A673 (cell line): ENCODE data around the gene EAF1. TPM values are rescaled to one million over a fixed set of nuclear protein-coding genes. Genes with fewer than 3 reads are reported as not detected.

ENCODE experiments used
- BruUV-seq: library from RNA; stranded (reverse); fragments of 400-500 nt; replicated peaks from 2 replicates; lab custom pipeline; 2021; lab: Mats Ljungman, UMichigan
- CTCF ChIA-PET: fragments of 300-600 bp; sonication (Branson Sonifier 250); formaldehyde crosslinking; loops from one replicate; lab custom pipeline; 2022; ENCODE audit warnings: antibody characterized with exemption; lab: Charles Lee
- POLR2A ChIA-PET: fragments of 300-600 bp; sonication (Branson Sonifier 250); formaldehyde crosslinking; loops from one replicate; lab custom pipeline; 2022; ENCODE audit warnings: antibody characterized with exemption; ENCODE audit not compliant: low non-redundant PET; lab: Charles Lee
- DNase-seq: peaks from one replicate; pipeline ENCODE4 v3.0.0-alpha.2; 2015; ENCODE audit warnings: low spot score
- H3K27ac ChIP-seq: fragments of 200-600 bp; sonication (generic); 2 replicates; pipeline ENCODE4 v1.5.1; 2016; ENCODE audit warnings: mixed run types, low read depth, mild to moderate bottlenecking, mixed read lengths, antibody characterized with exemption, low read length; ENCODE audit not compliant: poor library complexity, severe bottlenecking
- H3K27me3 ChIP-seq: fragments of 200-600 bp; sonication (generic); replicated peaks from 2 replicates; pipeline ENCODE4 v1.6.1; 2017; ENCODE audit warnings: mixed run types, low read depth, mild to moderate bottlenecking, mixed read lengths, antibody characterized with exemption, low read length; ENCODE audit not compliant: insufficient read depth, poor library complexity
- H3K36me3 ChIP-seq: fragments of 200-600 bp; sonication (generic); 2 replicates; pipeline ENCODE4 v1.6.1; 2016; ENCODE audit warnings: mixed run types, mild to moderate bottlenecking, mixed read lengths, antibody characterized with exemption, low read length; ENCODE audit not compliant: insufficient read depth, poor library complexity, severe bottlenecking
- H3K4me1 ChIP-seq: fragments of 200-600 bp; sonication (generic); 2 replicates; pipeline ENCODE4 v1.6.1; 2017; ENCODE audit warnings: mixed run types, mild to moderate bottlenecking, mixed read lengths, antibody characterized with exemption, low read length; ENCODE audit not compliant: insufficient read depth, poor library complexity, severe bottlenecking
- H3K4me3 ChIP-seq: fragments of 200-600 bp; sonication (generic); 2 replicates; pipeline ENCODE4 v1.5.1; 2016; ENCODE audit warnings: low read depth, mixed run types, mild to moderate bottlenecking, mixed read lengths, low read length; ENCODE audit not compliant: poor library complexity, severe bottlenecking
- H3K9me3 ChIP-seq: fragments of 200-600 bp; sonication (generic); 2 replicates; pipeline ENCODE4 v1.6.1; 2016; ENCODE audit warnings: mixed run types, low read depth, mild to moderate bottlenecking, mixed read lengths, antibody characterized with exemption, low read length; ENCODE audit not compliant: poor library complexity, severe bottlenecking
- CTCF ChIP-seq: fragments of 300-800, 200-600 bp; sonication (generic); conservative IDR thresholded peaks from 2 replicates; pipeline ENCODE4 v1.5.1; 2017; ENCODE audit warnings: low read depth, mild to moderate bottlenecking, antibody characterized with exemption, low read length, moderate library complexity, mixed read lengths
- EZH2 ChIP-seq: fragments of 200-600 bp; sonication (generic); IDR thresholded peaks from 2 replicates; pipeline ENCODE4 v1.6.1; 2017; ENCODE audit warnings: borderline replicate concordance, low read depth, mild to moderate bottlenecking, mixed read lengths, antibody characterized with exemption, low read length; ENCODE audit not compliant: poor library complexity, severe bottlenecking
- intact Hi-C: fragments of 100-400 bp; cut with micrococcal nuclease; formaldehyde crosslinking; loops from one replicate; pipeline ENCODE4 v1.10.0; 2022; ENCODE audit not compliant: unreplicated experiment
- total RNA-seq: library from RNA; stranded (reverse); gene quantifications from 2 replicates; pipeline ENCODE4 v1.2.3, GENCODE V29; 2021

EAF1 gene
- total RNA-seq, 1 experiment from 2014 or later, result 28.7 TPM

DNA sequence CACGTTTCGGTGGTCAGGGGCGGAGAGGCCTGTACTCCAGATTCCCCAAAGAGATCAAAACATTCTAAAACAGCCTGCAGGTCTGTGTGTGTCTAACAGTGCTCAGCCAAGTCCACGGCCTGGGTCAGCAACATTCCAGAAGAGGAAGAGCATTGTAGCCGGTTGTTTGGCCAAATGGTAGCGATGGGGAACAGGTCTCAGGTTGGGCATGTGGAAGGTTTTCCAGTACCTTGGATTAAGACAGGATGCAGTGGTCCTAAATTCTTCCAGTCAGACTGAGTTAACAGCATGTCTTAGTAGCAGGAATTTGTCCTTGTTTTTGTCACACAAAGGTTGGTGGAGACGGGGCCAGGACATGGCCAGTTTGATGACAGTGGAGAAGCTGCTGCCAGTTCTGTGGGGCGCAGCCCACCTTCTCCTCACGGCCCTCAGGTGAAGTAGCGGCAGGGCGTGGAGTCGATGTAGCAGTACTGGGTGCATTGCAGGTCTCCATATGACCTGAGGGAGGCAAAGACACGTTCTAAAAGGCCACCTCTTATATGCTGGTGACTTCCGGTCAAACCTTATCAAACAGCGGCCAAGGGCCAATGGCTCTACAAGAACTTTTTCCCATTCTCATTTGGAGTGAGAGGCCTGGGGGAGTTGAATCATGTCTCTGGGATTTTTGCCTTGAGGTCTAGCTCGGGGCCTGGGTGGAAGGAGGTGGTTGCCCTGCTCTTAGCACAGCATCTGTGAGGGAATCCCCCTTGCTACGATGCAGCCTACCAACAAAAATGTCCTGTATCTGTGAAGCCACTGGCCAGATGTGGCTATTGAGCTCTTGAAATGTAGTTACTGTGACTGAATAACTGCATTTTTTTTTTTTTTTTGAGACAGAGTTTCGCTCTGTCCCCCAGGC is 24.1 kb downstream of the EAF1 start:
- no peaks in the 10 kb centered on the region for H3K27me3 ChIP-seq
- H3K4me3 ChIP-seq, result no peak overlapping the region

GRCh38 chr3:15452156-15452555 is 24.8 kb downstream of the EAF1 start:
- no peaks in the 10 kb centered on the region for H3K27me3 ChIP-seq
- no peak overlapping the region for H3K27ac ChIP-seq
- H3K4me3 ChIP-seq, result no peak overlapping the region
- ChIA-PET POLR2A (no interaction called here), CTCF (no interaction called here)
- no TSS peak for BruUV-seq
- no peaks in the 10 kb centered on the region for H3K4me1 ChIP-seq
- TF ChIP-seq EZH2 (no peak), CTCF (no peak)
- H3K9me3 ChIP-seq, result no peaks in the 10 kb centered on the region
- intact Hi-C loops, result no loop called here
- no peaks in the 10 kb centered on the region for H3K36me3 ChIP-seq
- no peak for DNase-seq

More for the DNA sequence above, 24.1 kb downstream of the EAF1 start:
- Histone ChIP-seq H3K36me3 (no peaks in the 10 kb centered on the region), H3K9me3 (no peaks in the 10 kb centered on the region), H3K27ac (no peak overlapping the region), H3K4me1 (no peaks in the 10 kb centered on the region)
- no peak for TF ChIP-seq CTCF
- no peak for TF ChIP-seq EZH2
- DNase-seq, result no peak
- BruUV-seq, result no TSS peak
- ChIA-PET POLR2A (no interaction called here), CTCF (no interaction called here)
- intact Hi-C loops, result no loop called here

- POLR2A ChIA-PET, result no interaction called here
- H3K4me3 ChIP-seq, result no peak overlapping the region
- CTCF ChIA-PET, result no interaction called here
- H3K27me3 ChIP-seq, result no peaks in the 10 kb centered on the region
- TF ChIP-seq EZH2 (no peak), CTCF (no peak)
- H3K4me1 ChIP-seq, result no peaks in the 10 kb centered on the region
- DNase-seq, result no peak
- H3K36me3 ChIP-seq, result no peaks in the 10 kb centered on the region
- no peaks in the 10 kb centered on the region for H3K9me3 ChIP-seq
- intact Hi-C loops, result no loop called here
- H3K27ac ChIP-seq, result no peak overlapping the region
- BruUV-seq, result no TSS peak
Measured at GRCh38 chr3:15452961-15453360, 25.6 kb downstream of the EAF1 start.
